ENCODE data around the gene VSNL1. TPM values are rescaled to one million over a fixed set of nuclear protein-coding genes. Genes with fewer than 3 reads are reported as not detected.

The VSNL1 gene
- total RNA-seq, 1 donor: 0.36 TPM

GRCh38 chr2:17640406-17640805 lies 99.9 kb downstream of the VSNL1 start:
- no peaks in the 10 kb centered on the region for H4K20me1 ChIP-seq (ENCODE audit: insufficient read depth, low read length)
- H3K36me3 ChIP-seq (ENCODE audit: insufficient read depth, low read length): no peaks in the 10 kb centered on the region
- H3K79me2 ChIP-seq (ENCODE audit: insufficient read depth, low read length): no peaks in the 10 kb centered on the region
- DNase-seq (ENCODE audit: insufficient read length, low spot score, missing footprints): no peak
- H3K4me2 ChIP-seq (ENCODE audit: insufficient read depth, low read length): no peak overlapping the region
- H3K27ac ChIP-seq (ENCODE audit: low read depth, low read length): no peak overlapping the region
- no peak overlapping the region for H2AFZ ChIP-seq (ENCODE audit: low read length)
- H3K4me3 ChIP-seq (ENCODE audit: insufficient read depth, low read length): no peak overlapping the region
- peaks cover 24% of the 10 kb centered on the region for H3K4me1 ChIP-seq (ENCODE audit: insufficient read depth, low read length)
- H3K27me3 ChIP-seq (ENCODE audit: insufficient read depth, low read length): no peaks in the 10 kb centered on the region
- no peak for TF ChIP-seq CTCF (IDR thresholded peaks at IDR 0.05; ENCODE audit: extremely low read depth, low read depth, low read length)
- no peaks in the 10 kb centered on the region for H3K9me3 ChIP-seq (ENCODE audit: low read depth, low read length)

- Histone ChIP-seq H3K27me3 (ENCODE audit: insufficient read depth, low read length) (no peaks in the 10 kb centered on the region), H3K36me3 (ENCODE audit: insufficient read depth, low read length) (no peaks in the 10 kb centered on the region), H3K27ac (ENCODE audit: low read depth, low read length) (peak overlapping the region; percentile 80), H3K4me2 (ENCODE audit: insufficient read depth, low read length) (no peak overlapping the region), H3K9me3 (ENCODE audit: low read depth, low read length) (no peaks in the 10 kb centered on the region), H4K20me1 (ENCODE audit: insufficient read depth, low read length) (no peaks in the 10 kb centered on the region), H3K4me3 (ENCODE audit: insufficient read depth, low read length) (no peak overlapping the region), H3K79me2 (ENCODE audit: insufficient read depth, low read length) (no peaks in the 10 kb centered on the region), H2AFZ (ENCODE audit: low read length) (peak overlapping the region; percentile 97), H3K4me1 (ENCODE audit: insufficient read depth, low read length) (peaks cover 33% of the 10 kb centered on the region)
- DNase-seq (ENCODE audit: insufficient read length, low spot score, missing footprints): peak; percentile 94
- no peak for TF ChIP-seq CTCF (IDR thresholded peaks at IDR 0.05; ENCODE audit: extremely low read depth, low read depth, low read length)
Measured at GRCh38 chr2:17643031-17643615, 102.6 kb downstream of the VSNL1 start.

- H3K4me2 ChIP-seq (ENCODE audit: insufficient read depth, low read length): peak overlapping the region; percentile 23
- peak; percentile 53 for DNase-seq (ENCODE audit: insufficient read length, low spot score, missing footprints)
Measured at GRCh38 chr2:17644997-17645720, 104.7 kb downstream of the VSNL1 start.

More at GRCh38 chr2:17644997-17645720, 104.7 kb downstream of the VSNL1 start:
- Histone ChIP-seq H2AFZ (ENCODE audit: low read length) (peak overlapping the region; percentile 57), H3K27me3 (ENCODE audit: insufficient read depth, low read length) (no peaks in the 10 kb centered on the region), H3K4me3 (ENCODE audit: insufficient read depth, low read length) (no peak overlapping the region), H3K9me3 (ENCODE audit: low read depth, low read length) (no peaks in the 10 kb centered on the region), H3K79me2 (ENCODE audit: insufficient read depth, low read length) (no peaks in the 10 kb centered on the region), H3K4me1 (ENCODE audit: insufficient read depth, low read length) (peaks cover 33% of the 10 kb centered on the region), H3K27ac (ENCODE audit: low read depth, low read length) (peak overlapping the region; percentile 71), H4K20me1 (ENCODE audit: insufficient read depth, low read length) (no peaks in the 10 kb centered on the region), H3K36me3 (ENCODE audit: insufficient read depth, low read length) (no peaks in the 10 kb centered on the region)
- no peak for TF ChIP-seq CTCF (IDR thresholded peaks at IDR 0.05; ENCODE audit: extremely low read depth, low read depth, low read length)

Data from osteoblast (primary cell).